SHP77 (cell line): Measurements from ENCODE around the gene PIH1D1.
"Not testable (repeated sequence)": the region's sequence is repeated elsewhere in the genome, so short reads cannot be mapped to it uniquely, and the experiment has no call there.

Source experiments
- DNase-seq, 2 experiments: peaks; one replicate each; lab custom pipeline; 2025; lab: John Stamatoyannopoulos, UW

PIH1D1 gene

DNA sequence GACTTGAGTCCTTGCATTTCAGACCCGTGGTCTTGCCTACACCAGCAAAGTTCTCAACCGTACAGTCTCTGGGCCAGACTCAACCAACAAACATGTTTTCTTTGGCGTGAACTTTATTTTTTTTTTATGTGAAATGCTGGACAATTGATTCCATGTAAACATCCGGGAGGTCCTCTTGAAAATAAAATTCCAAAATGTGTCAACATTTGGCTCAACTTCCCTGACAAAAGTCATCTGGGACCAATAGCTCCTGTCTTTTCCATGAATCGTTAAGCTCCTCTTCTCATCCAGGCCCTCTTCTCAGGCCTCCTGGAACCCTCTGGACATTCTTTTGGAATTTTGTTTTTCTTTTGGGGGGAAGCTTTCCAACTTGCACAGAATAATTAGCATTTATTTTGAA lies 4.2 kb upstream of the PIH1D1 start:
- no peak for DNase-seq

DNA sequence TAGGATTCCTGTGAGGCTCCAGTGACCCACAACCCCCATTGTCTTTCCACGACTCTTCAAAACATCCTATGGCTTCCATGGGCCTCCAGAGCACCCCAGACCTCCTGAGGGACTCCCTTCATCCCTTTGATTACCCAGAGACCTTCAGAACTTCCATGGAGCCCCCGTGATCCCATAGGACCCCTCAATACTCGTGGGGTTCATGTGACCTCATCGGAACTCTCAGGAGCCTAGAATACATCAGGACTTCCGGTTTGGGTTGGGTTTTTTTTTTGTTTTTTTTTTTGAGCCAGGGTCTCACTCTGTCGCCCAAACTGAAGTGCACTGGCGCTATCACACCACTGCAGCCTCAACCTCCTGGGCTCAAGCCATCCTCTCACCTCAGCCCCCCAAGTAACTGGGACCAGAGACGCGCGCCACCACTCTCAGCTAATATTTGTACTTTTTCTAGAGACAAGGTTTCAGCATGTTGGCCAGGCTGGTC lies 2.2 kb upstream of the PIH1D1 start:
- no peak for DNase-seq

DNA sequence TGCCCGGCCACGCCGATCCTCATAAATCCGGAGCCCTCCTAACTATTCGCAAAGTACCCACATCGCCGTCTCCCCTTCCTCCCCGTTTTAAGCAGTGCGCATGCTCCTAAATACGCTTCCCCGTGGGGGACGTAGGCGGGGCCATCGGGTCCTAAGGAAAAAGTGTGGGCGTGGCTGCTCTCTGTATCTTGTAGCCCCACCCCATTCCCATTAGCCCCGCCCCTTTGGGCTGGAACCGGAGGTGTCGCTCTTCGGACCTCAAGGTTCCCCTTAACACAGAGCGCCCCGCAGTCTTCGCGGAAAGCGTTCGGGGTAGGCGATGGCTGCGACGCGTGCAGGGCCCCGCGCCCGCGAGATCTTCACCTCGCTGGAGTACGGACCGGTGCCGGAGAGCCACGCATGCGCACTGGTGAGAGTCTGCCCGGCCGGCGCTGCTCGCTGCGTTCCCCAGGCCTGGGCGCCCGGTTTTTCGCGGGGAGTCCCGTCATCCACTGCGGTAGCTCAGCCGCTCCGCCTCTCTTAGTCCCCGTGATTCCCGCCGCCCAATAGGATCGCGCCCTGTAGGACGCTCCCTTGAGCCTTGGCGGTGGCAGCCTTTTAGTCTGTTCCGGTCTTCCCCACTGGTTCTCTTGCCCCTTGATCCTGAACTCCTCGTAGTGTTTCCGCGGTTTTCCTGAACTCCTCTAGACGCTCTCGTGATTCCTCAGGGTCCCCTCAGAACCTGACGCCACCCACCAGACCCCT lies 1.6 kb upstream of the PIH1D1 start, which contains the start of gene ALDH16A1:
Gene ALDH16A1 (plus strand): TSS at position 213 of the 744 bp plus-strand sequence. CDS start 107 bp downstream, at position 320.
- DNase-seq, result peak; percentile 96 to 97

DNA sequence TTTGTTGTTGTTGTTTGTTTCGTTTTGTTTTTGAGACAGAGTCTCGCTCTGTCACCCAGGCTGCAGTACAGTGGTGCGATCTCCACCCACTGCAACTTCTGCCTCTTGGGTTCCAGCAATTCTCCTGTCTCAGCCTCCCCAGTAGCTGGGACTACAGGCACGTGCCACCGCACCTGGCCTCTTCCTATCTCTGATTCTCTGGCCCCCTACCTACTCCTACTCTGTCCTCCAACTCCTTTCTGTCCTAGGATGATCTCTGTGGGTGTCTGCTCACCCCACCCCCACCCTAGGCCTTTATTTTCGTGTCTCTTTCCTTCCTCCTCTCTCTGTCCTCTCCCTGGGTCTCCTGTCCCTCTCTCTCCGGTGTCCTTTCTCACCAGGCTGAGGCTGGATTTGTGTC lies 1.2 kb downstream of the PIH1D1 start:
- DNase-seq, result no peak

DNA sequence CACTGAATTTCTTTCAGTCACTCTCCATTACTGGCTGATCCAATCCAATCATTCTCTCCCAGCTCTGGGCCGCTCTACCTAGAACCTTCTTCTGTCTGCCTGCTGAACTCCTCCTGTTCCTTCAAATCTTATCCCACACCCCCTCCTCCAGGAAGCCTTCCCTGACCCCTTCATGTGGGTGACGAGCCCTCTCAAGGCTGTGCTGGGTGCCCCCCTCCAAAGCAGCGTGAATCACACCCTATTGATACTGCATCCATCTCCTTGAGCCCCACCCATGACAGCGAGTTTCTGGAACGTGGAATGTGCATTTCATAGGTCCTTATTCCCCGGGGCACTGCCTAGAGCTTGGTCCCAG lies 3.2 kb downstream of the PIH1D1 start:
- DNase-seq, result no peak

DNA sequence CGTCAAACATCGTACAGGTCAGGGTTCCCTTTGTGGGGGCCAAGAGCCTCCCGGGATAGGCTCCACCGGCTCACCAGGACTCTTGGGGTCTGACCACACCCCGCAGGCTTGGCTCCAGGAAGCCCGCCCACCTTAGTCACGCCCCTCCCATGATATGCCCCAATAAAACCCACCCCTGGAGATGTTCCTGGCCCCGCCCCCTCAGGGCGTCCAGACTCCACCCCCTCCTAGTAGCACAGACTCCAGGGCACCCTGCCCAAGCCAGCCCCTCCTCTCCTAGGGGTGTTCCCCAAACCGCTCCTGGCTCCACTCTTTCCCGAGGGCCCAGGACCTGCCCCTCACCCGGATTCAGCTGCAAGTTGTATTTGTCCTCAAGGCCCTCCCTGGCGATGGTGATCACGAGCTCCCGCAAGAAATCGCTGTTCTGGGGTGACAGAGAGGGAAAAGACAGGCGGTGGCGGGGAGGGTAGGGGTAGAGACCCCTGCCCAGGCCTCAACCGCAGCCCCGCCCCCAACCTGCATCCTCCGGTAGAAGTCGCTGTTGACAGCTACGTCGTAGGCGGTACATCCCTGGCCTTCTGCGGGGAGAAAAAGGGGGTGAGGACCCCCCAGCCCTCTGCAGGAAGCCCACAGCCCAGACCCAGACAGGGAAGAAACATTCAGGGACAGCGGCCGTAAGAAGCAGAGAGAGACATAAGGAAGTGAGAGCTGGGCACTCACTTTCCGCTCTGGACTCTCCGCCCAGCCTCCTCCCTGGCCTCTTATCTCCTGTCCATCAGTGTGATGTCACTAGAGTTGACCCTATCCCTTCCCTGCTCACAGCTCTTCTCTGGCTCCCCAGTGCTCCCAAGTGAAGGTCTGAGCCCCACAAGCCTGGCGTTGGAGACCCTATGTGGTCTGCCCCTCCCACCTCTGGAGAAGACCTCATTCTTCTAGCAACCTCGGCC lies 3.9 kb downstream of the PIH1D1 start:
- peak in 1 of 2 experiments; percentile 7 for DNase-seq

DNA sequence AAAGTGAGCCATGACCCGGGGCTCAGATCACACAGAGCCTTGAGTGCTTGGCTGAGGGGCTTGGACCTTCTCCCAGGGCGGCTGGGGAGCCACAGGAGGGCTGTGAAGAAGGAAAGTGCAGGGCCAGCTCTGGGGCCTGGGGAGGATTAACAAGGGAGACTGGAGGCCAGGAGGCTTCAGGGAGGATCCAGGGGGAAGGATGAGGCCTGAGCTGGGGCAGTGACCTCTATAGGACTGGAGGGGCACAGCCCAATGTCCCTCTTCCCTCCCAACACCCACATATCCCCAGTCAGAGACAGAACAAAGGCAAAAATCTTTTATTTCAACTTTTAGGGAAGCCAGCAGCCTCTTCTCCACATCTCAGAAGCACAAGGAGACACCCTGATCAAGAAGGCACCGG lies 5.6 kb downstream of the PIH1D1 start:
- DNase-seq, result no peak

DNA sequence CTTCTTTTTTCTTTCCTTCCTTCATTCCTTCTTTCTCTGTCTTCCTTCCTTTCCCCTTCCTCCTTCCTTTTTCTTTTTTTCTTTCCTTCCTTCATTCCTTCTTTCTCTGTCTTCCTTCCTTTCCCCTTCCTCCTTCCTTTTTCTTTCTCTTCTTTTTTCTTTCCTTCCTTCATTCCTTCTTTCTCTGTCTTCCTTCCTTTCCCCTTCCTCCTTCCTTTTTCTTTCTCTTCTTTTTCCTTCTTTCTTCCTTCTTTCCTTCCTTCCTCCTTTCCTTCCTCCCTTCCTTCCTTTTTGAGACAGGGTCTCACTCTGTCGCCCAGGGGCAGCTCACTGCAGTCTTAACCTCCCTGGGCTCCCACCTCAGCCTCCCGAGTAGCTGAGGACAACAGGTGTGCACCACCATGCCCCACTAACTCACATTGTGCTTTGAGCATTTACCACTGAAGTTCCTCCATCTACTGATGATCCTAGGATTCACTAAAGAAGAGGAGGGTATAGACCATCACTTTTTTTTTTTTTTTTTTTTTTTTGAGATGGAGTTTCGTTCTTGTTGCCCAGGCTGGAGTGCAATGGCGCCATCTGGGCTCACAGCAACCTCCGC lies 7.4 kb downstream of the PIH1D1 start:
- DNase-seq, result not testable (repeated sequence)

DNA sequence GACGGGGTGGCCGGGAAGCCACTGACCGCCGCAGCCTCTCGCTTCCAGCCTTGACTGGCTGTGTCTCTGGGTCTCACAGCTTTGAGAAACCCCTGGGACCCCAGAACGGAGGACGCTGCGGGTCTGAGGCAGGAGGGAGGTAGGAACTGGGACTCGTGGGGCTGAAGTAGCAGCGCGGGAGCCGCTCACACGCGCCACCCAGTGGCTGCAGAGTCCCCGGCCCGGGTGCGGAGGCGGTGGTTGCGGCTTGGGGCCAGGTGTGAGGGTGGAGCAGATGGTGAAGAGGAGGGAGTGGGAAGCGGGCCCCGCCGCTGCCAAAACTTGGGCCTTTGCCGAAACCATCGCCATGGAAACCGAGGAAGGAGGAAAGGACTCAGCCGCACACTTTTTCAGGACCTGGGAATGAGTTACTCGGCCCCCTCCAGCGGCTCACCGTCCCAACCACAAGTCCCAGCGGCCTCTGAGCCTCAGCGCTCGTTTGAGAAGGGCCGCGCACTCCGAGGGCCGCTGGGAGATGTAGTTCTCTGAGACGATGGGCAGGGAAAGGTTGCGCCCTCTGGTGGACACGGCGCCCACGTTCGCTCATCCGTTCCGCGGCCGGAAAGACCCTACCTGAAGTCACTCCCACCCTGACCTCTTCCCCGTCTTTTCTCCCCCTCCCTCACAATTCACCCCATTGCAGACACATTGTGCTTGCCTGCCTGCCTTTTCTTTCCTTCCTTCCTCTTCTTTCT lies 8.1 kb downstream of the PIH1D1 start:
- DNase-seq, result peak; percentile 88 to 93

DNA sequence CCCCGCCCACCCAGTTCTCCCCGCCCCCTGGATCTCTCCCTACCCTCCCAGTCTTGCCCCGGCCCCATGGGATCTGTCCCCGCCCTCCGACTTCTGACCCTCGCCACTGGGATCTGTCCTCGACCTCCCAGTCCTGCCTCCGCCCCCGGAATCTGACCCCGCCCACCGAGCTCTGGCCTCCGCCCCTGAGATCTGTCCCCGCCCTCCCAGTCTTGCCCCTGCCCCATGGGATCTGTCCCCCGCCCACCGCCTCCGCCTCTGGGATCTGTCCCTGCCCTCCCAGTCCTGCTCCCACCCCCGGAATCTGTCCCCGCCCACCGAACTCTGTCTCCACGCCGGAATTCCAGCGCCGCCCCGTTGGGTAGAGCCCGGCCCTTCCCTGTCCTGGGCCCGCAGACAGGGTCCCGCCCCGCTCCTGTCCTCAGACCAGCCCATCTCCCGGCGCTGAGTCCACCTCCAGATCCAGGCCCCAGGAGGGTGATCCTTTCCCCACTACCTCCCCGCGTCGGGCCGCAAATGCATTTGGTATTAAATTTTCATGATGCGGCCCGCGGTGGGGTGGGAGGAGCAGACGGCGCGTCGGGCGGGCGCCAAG lies 8.7 kb downstream of the PIH1D1 start:
- peak; percentile 83 to 85 for DNase-seq

DNA sequence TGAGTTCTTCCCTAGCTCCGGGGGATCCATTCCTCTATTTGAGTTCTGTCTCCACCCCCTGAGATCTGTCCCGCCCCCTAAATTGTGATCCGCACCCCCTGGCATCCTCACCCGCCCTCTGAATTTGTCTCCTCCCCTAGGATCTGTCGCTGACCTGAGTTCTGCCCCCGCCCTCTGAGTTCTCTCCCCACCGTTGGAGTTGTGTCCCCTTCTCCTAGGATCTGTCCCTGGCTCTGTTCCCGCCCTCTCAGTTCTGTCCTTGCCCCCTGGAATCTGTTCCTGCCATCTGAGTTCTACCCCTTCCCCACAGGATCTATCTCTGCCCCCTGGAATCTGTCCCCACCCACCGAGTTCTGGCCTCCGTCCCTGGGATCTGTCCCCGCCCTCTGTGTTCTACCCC lies 9.3 kb downstream of the PIH1D1 start:
- no peak for DNase-seq

DNA sequence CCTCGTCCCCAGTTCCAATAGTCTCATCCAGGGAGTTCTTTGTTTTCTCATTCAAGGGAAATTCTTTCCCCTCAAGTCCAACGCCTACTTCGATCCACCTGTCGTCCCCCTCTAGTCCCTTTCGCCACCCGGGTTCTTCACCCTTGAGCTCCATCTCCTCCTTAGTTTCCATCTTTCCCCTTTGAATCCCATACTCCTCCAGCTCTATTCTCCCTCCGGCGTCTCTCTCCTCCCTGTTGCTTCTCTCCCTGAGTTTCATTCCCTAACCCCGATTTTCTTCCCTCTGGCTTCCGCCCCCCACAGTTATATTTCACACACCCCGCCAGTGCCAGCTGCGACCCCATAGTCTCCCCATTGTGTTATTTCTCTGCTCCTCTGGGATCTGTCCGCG lies 9.7 kb downstream of the PIH1D1 start:
- DNase-seq, result no peak

DNA sequence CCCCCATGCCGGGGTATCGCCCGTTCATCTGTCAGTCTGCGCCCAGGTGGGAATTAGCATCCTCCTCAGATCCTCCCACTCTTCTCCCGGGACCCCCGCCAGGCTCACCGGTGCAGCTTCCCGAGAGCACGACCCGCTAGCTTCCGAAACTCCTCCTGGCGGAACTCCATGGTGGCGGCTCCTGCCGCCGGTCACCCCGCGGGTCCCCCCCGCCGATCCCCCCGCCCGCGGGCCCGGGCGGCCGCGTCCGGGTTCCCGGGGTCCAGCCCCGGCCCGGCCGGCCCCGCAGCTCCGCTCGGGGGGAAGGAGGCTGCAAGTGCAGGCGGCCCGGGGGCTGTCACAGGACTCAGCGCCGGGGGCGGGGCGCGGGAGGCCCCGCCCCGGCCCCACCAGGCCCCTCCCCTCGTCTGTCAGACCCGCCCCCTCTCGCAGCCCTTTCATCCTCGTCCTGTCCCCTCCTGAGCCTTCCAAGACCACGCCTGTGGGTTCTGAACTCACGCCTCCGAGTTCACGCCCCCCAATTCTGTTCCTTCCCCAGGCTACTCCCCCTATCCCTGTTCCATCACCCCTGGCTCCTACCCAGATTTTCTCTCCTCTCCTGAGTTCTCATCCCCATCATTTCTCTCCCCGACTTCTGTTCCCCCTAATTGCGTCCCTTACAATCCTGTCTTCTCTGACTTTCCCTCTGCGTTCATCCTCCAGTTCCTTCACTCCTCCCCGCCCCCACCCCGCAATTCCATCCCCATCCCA lies 10.2 kb downstream of the PIH1D1 start, which contains the start of gene SLC17A7:
Gene SLC17A7 (minus strand): TSS at position 318 of the 750 bp plus-strand sequence. CDS start 148 bp downstream, at position 170.
- peak in 1 of 2 experiments; percentile 9 for DNase-seq

DNA sequence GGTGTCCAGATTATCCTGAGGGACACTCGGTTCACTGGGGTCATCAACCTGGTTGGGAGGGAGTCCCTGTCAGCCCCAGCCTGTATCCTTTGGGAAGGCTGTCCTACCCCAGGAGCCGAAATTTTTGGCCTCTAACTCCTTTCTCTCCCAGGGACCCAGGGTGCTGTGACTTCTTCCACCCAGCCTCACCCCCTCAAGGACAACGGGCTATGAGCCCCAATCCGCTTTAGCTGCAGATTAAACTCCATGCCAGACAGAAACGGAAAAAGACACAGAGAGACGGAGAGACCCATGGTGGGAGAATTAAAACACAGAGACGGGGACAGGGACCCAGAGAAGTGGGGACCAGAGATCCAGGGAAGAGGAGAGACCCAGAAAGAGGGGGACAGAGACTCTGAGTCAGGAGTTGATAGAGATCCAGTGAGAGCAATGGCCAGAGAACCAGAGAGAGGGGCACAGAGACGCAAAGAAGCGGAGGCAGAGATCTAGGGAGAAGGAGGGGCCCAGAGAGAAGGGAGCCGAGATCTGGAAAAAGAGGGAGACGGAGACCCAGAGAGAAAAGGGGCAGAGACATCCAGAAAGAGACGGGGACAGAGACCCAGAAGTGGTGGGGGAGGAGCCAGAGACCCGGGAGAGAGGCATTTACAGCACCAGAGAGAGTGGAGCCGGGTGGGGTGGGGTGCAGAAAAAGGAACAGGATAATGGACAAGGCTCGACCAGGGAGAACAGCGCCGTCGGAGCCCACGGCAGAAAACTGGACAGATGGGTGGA lies 11.0 kb downstream of the PIH1D1 start:
- DNase-seq, result no peak

DNA sequence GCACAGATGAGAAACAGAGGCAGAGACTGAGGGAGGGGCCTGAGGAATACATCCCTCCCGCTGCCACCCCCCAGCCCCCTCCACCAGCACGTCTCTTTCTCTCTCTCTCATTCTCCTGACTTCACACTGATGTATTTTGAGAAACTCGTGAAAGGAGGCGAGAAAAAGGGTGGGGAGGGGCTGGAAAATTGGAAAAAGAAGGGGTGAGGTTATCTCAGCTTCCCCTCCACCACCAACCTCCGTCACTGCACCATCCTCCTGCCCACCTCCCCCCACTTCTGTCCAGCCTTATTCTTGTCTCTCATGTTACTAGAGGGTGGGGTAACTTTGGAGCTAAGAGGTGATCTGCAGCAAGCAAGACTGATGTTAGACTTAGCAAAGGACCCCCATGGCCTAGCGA lies 11.8 kb downstream of the PIH1D1 start:
- DNase-seq, result no peak

DNA sequence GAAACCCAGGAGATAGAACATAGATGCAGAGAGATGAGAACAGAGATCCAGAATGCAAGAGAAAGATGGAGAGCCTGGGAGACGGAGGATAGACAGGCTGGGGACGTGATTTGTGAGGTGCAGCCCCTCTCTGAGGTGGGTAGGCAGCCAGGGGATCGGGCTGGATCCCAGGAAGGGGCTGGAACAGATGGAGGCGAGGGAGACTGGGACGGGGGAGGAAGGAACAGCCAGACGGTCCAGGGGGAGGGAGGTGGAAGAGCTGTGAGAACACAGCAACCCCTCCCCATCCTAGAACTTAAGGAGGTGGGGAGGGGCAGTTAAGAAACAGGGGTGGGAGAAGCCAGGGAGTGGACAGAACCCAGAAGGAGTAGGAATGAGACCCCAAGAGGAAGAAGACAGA lies 13.4 kb downstream of the PIH1D1 start:
- DNase-seq, result no peak

DNA sequence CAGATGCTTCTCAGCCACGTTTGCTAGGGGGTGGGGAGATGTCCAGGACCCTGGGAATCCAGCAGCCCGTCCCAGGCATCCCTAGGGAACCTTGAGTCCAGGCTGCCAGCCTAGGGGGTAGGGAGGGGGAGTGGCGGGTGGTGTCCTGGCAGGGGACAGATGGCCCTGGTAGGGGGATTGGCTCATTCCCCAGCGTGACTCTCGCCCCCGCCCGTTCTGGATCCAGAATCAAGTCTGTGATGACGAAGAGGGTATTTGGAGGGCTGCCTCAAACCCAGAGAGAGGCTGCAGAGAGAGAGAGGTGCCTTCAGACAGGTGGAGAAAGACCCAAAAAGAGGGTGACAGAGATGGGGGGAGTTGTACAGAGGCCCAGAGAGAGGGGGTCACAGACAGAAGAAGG lies 14.4 kb downstream of the PIH1D1 start:
- no peak for DNase-seq

DNA sequence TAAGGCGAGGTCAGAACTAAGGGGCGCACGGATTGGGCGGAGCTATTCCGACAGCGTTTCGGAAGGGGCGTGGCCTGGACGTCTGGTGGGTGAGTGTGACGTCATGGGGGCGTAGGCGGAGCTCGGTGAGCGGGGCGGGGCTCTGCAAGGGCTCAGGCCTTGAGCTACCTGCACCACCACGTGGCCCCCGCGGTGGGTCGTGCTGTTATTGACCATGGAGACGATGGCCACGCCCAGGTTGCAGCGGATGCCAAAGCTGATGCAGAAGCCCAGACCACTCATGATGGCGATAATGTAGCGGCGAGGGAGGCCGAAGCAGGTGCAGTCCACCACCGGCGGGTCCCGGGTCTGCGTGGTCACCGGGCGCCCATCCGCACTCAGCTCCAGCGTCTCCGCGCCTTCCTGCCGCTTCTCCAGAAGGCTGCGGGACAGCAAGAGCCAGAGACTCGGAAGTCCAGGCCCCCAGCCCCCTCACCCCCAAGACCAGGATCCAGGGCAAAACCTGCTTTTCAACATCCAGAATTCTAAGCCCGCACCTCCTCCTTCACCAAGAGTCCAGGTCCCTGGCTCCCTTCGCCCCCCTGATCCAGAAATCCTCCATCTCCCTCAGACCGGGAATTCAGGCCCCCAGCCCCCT lies 15.1 kb downstream of the PIH1D1 start:
- DNase-seq, result no peak

DNA sequence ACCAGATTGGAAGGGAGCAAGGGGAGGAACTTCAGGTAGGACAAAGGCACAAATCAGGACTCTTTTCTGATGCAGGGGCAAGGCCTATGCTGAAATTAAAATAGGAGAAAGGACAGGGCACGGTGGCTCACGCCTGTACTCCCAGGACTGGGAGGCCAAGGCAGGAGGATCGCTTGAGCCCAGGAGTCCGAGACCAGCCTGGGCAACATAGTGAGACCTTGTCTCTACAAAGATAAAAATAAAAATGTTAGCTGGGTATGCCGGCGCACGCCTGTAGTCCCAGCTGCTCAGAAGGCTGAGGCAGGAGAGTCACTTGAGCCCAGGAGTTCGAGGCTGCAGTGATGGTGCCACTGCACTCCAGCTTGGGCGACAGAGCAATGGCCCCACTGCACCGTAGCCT lies 15.9 kb downstream of the PIH1D1 start:
- no peak for DNase-seq
